GM19025 (cell line): Measurements from ENCODE around the gene DBP.

ENCODE experiments used
- ATAC-seq: cut with Tn5 transposase; IDR thresholded peaks from one replicate; pipeline ENCODE4 v1.9.1; 2021; ENCODE audit warnings: mild to moderate bottlenecking, low read depth, moderate library complexity; ENCODE audit not compliant: unreplicated experiment

The DBP gene

GRCh38 chr19:48614436-48615230 is 22.5 kb downstream of the DBP start, which contains the start of gene FAM83E:
Gene FAM83E (minus strand): TSS chr19:48615076. CDS start chr19:48613372, 1,704 bp downstream.
- no peak for ATAC-seq

GRCh38 chr19:48613852-48614435 is 23.2 kb downstream of the DBP start:
- ATAC-seq, result no peak

GRCh38 chr19:48613024-48613851 is 23.9 kb downstream of the DBP start:
- no peak for ATAC-seq

- ATAC-seq, result no peak
These were observed 25.3 kb downstream of the DBP start for GRCh38 chr19:48611872-48612271.

- no peak for ATAC-seq
These were observed 27.5 kb downstream of the DBP start for GRCh38 chr19:48609571-48610108.

- no peak for ATAC-seq
These were observed 28.3 kb downstream of the DBP start for GRCh38 chr19:48608798-48609263.

- no peak for ATAC-seq
These were observed 29.8 kb downstream of the DBP start for GRCh38 chr19:48607359-48607755.

GRCh38 chr19:48606463-48607358 is 30.5 kb downstream of the DBP start, which contains the start of gene SPACA4:
Gene SPACA4 (plus strand): TSS chr19:48606742. CDS start chr19:48606979, 237 bp downstream.
- ATAC-seq, result no peak

- no peak for ATAC-seq
These were observed 33.3 kb downstream of the DBP start for GRCh38 chr19:48603850-48604249.

GRCh38 chr19:48603449-48603848 is 33.7 kb downstream of the DBP start:
- ATAC-seq, result no peak

GRCh38 chr19:48603001-48603400 is 34.2 kb downstream of the DBP start:
- no peak for ATAC-seq

GRCh38 chr19:48600679-48601417 is 36.3 kb downstream of the DBP start:
- ATAC-seq, result no peak

GRCh38 chr19:48598996-48599700 is 38.0 kb downstream of the DBP start:
- no peak for ATAC-seq

- ATAC-seq, result no peak
These were observed 40.3 kb downstream of the DBP start for GRCh38 chr19:48596679-48597465.

- no peak for ATAC-seq
These were observed 40.9 kb downstream of the DBP start for GRCh38 chr19:48596237-48596636.

GRCh38 chr19:48595833-48596232 is 41.3 kb downstream of the DBP start:
- ATAC-seq, result no peak

GRCh38 chr19:48595171-48595570 is 42.0 kb downstream of the DBP start:
- no peak for ATAC-seq

- no peak for ATAC-seq
These were observed 46.2 kb downstream of the DBP start for GRCh38 chr19:48591021-48591420.
